HepG2 (cell line): ENCODE data around the gene BMPER. TPM values are rescaled to one million over a fixed set of nuclear protein-coding genes. Genes with fewer than 3 reads are reported as not detected.

Experiments
- CREM ChIP-seq, 2 experiments: sonication (generic) in 1 of 2; formaldehyde crosslinking in 1 of 2; IDR thresholded peaks; 2 replicates each; pipeline versions ENCODE4 v1.4.0 to v1.6.1; 2016 to 2020; ENCODE audit warnings: antibody characterized with exemption in 1 of 2, mild to moderate bottlenecking in 1 of 2, missing genetic modification reagents in 1 of 2
- HDAC6 ChIP-seq: fragments of 200-600 bp; sonication (generic); IDR thresholded peaks from 2 replicates; pipeline ENCODE4 v1.7.0; 2017; ENCODE audit warnings: mild to moderate bottlenecking, antibody characterized with exemption, low read length, low read depth
- IRX3 ChIP-seq: sonication (generic); formaldehyde crosslinking; IDR thresholded peaks from 2 replicates; pipeline ENCODE4 v1.8.1; 2023; ENCODE audit warnings: mild to moderate bottlenecking, low read depth, missing genetic modification reagents, borderline replicate concordance
- KDM2A ChIP-seq: sonication (generic); formaldehyde crosslinking; IDR thresholded peaks from 2 replicates; pipeline ENCODE4 v1.4.0; 2020; ENCODE audit warnings: low read depth, missing genetic modification reagents, borderline replicate concordance
- STAG1 ChIP-seq: sonication (generic); formaldehyde crosslinking; IDR thresholded peaks from 2 replicates; pipeline ENCODE4 v1.4.0; 2020; ENCODE audit warnings: missing genetic modification reagents
- XRCC5 ChIP-seq: fragments of 200-400 bp; formaldehyde crosslinking; optimal IDR thresholded peaks from 2 replicates; pipeline ENCODE3; 2017; ENCODE audit warnings: mild to moderate bottlenecking, low read length
- ZNF260 ChIP-seq: sonication (generic); formaldehyde crosslinking; IDR thresholded peaks from 2 replicates; pipeline ENCODE4 v1.4.0; 2020; ENCODE audit warnings: missing genetic modification reagents, low read depth, mild to moderate bottlenecking, borderline replicate concordance
- ZZZ3 ChIP-seq: sonication (generic); formaldehyde crosslinking; IDR thresholded peaks from 2 replicates; pipeline ENCODE4 v1.4.0; 2020; ENCODE audit warnings: missing genetic modification reagents, mild to moderate bottlenecking, borderline replicate concordance
- polyA plus RNA-seq, 8 experiments: library from polyadenylated mRNA; depleted of rRNA in 3 of 8; stranded (reverse) in 7 of 8; unstranded in 1 of 8; fragments of >200 nt; fragmentation: Illumina TruSeq in 4 of 8; extraction: Trizol in 4 of 8; gene quantifications; 2 replicates each; pipeline versions ENCODE4 v1.2.1 to v1.2.3, GENCODE V29; 2011 to 2016; ENCODE audit warnings: low read depth in 4 of 8, missing spikeins in 1 of 8, mixed read lengths in 1 of 8; ENCODE audit not compliant: insufficient read depth in 1 of 8
- total RNA-seq, 5 experiments: library from RNA; depleted of rRNA; stranded (reverse); fragments of >200 nt; fragmentation: Illumina TruSeq; extraction: Trizol; gene quantifications; 2 replicates each; pipeline ENCODE4 v1.2.3, GENCODE V29; 2016; ENCODE audit warnings: low read depth in 1 of 5
- TF ChIP-seq, protein P1 (sequence below): sonication (generic); formaldehyde crosslinking; IDR thresholded peaks from 2 replicates; pipeline ENCODE4 v1.4.0; 2020; ENCODE audit warnings: missing genetic modification reagents, borderline replicate concordance
- TF ChIP-seq, protein P2 (sequence below): sonication (generic); formaldehyde crosslinking; IDR thresholded peaks from 2 replicates; pipeline ENCODE4 v1.5.1; 2020; ENCODE audit warnings: missing genetic modification reagents, mild to moderate bottlenecking, borderline replicate concordance
- TF ChIP-seq, protein P3 (sequence below): sonication (generic); formaldehyde crosslinking; IDR thresholded peaks from 2 replicates; pipeline ENCODE4 v1.5.1; 2020; ENCODE audit warnings: mild to moderate bottlenecking, missing genetic modification reagents, moderate library complexity
- TF ChIP-seq, protein P4 (sequence below): IDR thresholded peaks from 2 replicates; pipeline ENCODE4 v1.6.1; 2012; ENCODE audit warnings: inconsistent platforms
- TF ChIP-seq, protein P5 (sequence below): sonication (generic); formaldehyde crosslinking; IDR thresholded peaks from 2 replicates; pipeline ENCODE4 v1.9.0; 2022; ENCODE audit warnings: missing genetic modification reagents, mild to moderate bottlenecking, borderline replicate concordance
- TF ChIP-seq, protein P6 (sequence below): sonication (generic); formaldehyde crosslinking; IDR thresholded peaks from 2 replicates; pipeline ENCODE4 v1.4.0; 2020; ENCODE audit warnings: low read depth, mild to moderate bottlenecking, missing genetic modification reagents

The BMPER gene
- total and polyA plus RNA-seq, 2 of the 13 experiments (the other 11 are each of a cell fraction or from before 2014, with no cell fraction given): not detected

DNA sequence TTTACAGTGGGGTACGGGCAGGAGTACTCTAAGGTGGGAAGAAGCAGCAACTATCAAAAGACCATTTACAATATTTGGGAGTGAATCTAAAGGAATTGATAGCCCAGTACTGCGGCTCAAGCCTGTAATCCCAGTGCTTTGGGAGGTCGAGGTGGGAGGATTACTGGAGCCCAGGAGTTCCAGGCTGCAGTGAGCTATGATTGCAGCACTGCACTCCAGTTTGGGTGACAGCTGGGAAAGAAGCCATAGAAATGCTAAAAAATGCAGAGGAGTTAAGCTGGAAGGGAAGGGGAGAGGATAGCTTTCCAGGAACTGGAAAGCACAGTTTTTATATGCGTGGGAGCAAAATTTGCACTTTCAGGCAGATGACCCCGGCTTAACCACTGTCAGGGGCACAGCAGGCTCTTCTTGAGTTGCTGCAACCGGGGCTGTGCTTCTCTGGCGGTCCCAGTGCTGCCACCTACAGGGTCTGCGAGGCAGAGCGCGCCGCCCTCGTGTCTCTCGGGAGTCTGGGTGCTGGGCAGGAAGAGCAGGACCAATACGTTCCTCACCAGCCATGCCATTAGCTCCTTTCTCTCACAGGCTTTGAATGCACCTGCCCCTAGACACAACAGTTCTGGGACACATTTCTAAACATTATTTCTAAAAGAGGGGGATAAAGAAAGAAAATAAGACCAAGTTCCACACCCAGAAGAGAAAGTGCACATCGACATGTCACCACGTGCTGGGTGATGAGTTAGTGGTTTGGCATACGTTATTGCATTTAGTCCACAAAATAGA lies 10.1 kb upstream of the BMPER start (continued):
- TF ChIP-seq KDM2A (CRISPR knock-in tag) (peak; percentile 31; the same call in 1 of the 2 replicates), XRCC5 (peak; percentile 83), ZNF260 (CRISPR knock-in tag) (no peak), IRX3 (no peak), CREM (IDR thresholded peaks at IDR 0.05) (no peak), CREM (CRISPR knock-in tag; IDR thresholded peaks at IDR 0.05) (no peak), HDAC6 (no peak), ZZZ3 (no peak), STAG1 (CRISPR knock-in tag) (peak; percentile 68)
- TF ChIP-seq, protein P1, sequence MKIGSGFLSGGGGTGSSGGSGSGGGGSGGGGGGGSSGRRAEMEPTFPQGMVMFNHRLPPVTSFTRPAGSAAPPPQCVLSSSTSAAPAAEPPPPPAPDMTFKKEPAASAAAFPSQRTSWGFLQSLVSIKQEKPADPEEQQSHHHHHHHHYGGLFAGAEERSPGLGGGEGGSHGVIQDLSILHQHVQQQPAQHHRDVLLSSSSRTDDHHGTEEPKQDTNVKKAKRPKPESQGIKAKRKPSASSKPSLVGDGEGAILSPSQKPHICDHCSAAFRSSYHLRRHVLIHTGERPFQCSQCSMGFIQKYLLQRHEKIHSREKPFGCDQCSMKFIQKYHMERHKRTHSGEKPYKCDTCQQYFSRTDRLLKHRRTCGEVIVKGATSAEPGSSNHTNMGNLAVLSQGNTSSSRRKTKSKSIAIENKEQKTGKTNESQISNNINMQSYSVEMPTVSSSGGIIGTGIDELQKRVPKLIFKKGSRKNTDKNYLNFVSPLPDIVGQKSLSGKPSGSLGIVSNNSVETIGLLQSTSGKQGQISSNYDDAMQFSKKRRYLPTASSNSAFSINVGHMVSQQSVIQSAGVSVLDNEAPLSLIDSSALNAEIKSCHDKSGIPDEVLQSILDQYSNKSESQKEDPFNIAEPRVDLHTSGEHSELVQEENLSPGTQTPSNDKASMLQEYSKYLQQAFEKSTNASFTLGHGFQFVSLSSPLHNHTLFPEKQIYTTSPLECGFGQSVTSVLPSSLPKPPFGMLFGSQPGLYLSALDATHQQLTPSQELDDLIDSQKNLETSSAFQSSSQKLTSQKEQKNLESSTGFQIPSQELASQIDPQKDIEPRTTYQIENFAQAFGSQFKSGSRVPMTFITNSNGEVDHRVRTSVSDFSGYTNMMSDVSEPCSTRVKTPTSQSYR (CRISPR knock-in tag): no peak
- TF ChIP-seq, protein P2, sequence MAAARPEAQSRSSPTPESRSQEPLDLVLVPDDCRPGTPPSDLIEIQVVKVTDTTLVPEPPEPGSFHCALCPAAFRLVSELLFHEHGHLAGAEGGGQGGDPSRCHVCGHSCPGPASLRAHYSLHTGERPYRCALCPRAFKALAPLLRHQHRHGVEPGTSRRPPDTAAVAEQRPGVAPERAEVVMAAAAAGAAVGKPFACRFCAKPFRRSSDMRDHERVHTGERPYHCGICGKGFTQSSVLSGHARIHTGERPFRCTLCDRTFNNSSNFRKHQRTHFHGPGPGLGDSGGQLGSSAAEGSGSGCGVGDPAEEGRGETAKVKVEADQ (CRISPR knock-in tag): no peak
- TF ChIP-seq, protein P3, sequence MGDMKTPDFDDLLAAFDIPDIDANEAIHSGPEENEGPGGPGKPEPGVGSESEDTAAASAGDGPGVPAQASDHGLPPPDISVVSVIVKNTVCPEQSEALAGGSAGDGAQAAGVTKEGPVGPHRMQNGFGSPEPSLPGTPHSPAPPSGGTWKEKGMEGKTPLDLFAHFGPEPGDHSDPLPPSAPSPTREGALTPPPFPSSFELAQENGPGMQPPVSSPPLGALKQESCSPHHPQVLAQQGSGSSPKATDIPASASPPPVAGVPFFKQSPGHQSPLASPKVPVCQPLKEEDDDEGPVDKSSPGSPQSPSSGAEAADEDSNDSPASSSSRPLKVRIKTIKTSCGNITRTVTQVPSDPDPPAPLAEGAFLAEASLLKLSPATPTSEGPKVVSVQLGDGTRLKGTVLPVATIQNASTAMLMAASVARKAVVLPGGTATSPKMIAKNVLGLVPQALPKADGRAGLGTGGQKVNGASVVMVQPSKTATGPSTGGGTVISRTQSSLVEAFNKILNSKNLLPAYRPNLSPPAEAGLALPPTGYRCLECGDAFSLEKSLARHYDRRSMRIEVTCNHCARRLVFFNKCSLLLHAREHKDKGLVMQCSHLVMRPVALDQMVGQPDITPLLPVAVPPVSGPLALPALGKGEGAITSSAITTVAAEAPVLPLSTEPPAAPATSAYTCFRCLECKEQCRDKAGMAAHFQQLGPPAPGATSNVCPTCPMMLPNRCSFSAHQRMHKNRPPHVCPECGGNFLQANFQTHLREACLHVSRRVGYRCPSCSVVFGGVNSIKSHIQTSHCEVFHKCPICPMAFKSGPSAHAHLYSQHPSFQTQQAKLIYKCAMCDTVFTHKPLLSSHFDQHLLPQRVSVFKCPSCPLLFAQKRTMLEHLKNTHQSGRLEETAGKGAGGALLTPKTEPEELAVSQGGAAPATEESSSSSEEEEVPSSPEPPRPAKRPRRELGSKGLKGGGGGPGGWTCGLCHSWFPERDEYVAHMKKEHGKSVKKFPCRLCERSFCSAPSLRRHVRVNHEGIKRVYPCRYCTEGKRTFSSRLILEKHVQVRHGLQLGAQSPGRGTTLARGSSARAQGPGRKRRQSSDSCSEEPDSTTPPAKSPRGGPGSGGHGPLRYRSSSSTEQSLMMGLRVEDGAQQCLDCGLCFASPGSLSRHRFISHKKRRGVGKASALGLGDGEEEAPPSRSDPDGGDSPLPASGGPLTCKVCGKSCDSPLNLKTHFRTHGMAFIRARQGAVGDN: peak; percentile 33; the same call in 1 of the 2 replicates
- TF ChIP-seq, protein P4, sequence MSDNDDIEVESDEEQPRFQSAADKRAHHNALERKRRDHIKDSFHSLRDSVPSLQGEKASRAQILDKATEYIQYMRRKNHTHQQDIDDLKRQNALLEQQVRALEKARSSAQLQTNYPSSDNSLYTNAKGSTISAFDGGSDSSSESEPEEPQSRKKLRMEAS: peak; percentile 52; the same call in 1 of the 2 replicates
- TF ChIP-seq, protein P5, sequence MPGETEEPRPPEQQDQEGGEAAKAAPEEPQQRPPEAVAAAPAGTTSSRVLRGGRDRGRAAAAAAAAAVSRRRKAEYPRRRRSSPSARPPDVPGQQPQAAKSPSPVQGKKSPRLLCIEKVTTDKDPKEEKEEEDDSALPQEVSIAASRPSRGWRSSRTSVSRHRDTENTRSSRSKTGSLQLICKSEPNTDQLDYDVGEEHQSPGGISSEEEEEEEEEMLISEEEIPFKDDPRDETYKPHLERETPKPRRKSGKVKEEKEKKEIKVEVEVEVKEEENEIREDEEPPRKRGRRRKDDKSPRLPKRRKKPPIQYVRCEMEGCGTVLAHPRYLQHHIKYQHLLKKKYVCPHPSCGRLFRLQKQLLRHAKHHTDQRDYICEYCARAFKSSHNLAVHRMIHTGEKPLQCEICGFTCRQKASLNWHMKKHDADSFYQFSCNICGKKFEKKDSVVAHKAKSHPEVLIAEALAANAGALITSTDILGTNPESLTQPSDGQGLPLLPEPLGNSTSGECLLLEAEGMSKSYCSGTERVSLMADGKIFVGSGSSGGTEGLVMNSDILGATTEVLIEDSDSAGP (CRISPR knock-in tag): peak; percentile 31; the same call in 1 of the 2 replicates
- TF ChIP-seq, protein P6, sequence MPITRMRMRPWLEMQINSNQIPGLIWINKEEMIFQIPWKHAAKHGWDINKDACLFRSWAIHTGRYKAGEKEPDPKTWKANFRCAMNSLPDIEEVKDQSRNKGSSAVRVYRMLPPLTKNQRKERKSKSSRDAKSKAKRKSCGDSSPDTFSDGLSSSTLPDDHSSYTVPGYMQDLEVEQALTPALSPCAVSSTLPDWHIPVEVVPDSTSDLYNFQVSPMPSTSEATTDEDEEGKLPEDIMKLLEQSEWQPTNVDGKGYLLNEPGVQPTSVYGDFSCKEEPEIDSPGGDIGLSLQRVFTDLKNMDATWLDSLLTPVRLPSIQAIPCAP: no peak
